ENCODE data around the gene KCNQ1.

- TF ChIP-seq POLR2A (IDR thresholded peaks at IDR 0.05; ENCODE audit: low read depth, low read length) (no peak), TAF1 (IDR thresholded peaks at IDR 0.05; ENCODE audit: low read depth, low read length) (no peak), POLR2AphosphoS5 (IDR thresholded peaks at IDR 0.05; ENCODE audit: low read depth, low read length) (no peak), PAX5 (IDR thresholded peaks at IDR 0.05; ENCODE audit: insufficient read depth, low read length, severe bottlenecking) (no peak)
These were observed 355.3 kb downstream of the KCNQ1 start for GRCh38 chr11:2799881-2800654.

Measured in GM12891 (cell line).